Gastrocnemius medialis (tissue), 4 donors: Measurements from ENCODE around the gene HSPBAP1.

Experiments used
- CTCF ChIP-seq, 5 experiments: fragments of 450-650 bp in 3 of 5; fragments of 200-600 bp in 2 of 5; sonication (generic) in 2 of 5; IDR thresholded peaks in 4 of 5; conservative IDR thresholded peaks in 1 of 5; 1 replicate in 4 of 5; 2 replicates in 1 of 5; pipeline ENCODE4 v1.5.1; 2016 to 2019; ENCODE audit warnings: antibody characterized with exemption in 5 of 5, mild to moderate bottlenecking in 3 of 5, moderate library complexity in 3 of 5
- POLR2A ChIP-seq, 2 donors: fragments of 450-650 bp; IDR thresholded peaks; one replicate each; pipeline ENCODE4 v1.6.1; 2017; ENCODE audit warnings: antibody characterized with exemption in 2 of 2, mild to moderate bottlenecking in 2 of 2, moderate library complexity in 2 of 2

DNA sequence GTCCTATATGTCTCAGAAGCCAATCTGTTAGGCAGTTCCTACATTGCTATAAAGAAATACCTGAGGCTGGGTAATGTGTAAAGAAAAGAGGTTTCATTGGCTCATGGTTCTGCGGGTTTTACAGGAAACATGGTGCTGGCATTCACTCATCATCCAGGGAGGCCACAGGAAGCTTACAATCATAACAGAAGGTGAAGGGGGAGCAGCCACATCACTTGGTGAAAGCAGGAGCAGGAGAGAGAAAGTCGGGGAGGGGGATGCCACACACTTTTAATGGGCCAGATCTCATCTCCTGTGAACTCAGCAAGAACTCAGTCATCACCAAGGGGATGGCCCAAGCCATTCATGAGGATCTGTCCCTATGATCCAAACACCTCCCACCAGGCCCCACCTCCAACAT, 10.3 kb upstream of the HSPBAP1 start:
- TF ChIP-seq CTCF (IDR thresholded peaks at IDR 0.05 in 4 of 5, conservative IDR thresholded peaks at IDR 0.05 in 1 of 5) (no peak), POLR2A (IDR thresholded peaks at IDR 0.05) (no peak)
